Gastrocnemius medialis (tissue), 4 donors: ENCODE measurements around the gene TGFB1. TPM values are rescaled to one million over a fixed set of nuclear protein-coding genes. Genes with fewer than 3 reads are reported as not detected.

Experiments used
- ATAC-seq, 2 donors: fragments of 150-250 bp; one replicate each; pipeline ENCODE4 v1.9.1; 2016
- DNase-seq, 2 donors: peaks; one replicate each; pipeline ENCODE4 v3.0.0-alpha.2; 2019
- H3K27ac ChIP-seq, 4 donors: fragments of 200-600 bp; sonication (generic); 1 replicate in 1 of 4; 2 replicates in 3 of 4; pipeline ENCODE4 v1.5.1; 2016 to 2018; ENCODE audit warnings: mild to moderate bottlenecking in 2 of 4, moderate library complexity in 1 of 4
- H3K27me3 ChIP-seq, 3 donors: fragments of 200-600 bp; sonication (generic) in 2 of 3; 1 replicate in 1 of 3; 2 replicates in 2 of 3; pipeline versions ENCODE4 v1.5.1 to v1.6.0; 2016 to 2019; ENCODE audit warnings: mild to moderate bottlenecking in 1 of 3, moderate library complexity in 1 of 3
- H3K36me3 ChIP-seq, 2 donors: fragments of 200-600 bp; sonication (generic) in 1 of 2; one replicate each; pipeline ENCODE4 v1.5.1; 2017 to 2018
- H3K4me1 ChIP-seq, 2 donors: fragments of 200-600 bp; sonication (generic) in 1 of 2; one replicate each; pipeline ENCODE4 v1.5.1; 2016 to 2017; ENCODE audit warnings: mild to moderate bottlenecking in 2 of 2
- H3K4me3 ChIP-seq, 4 donors: fragments of 200-600 bp; sonication (generic) in 3 of 4; 1 replicate in 1 of 4; 2 replicates in 3 of 4; pipeline ENCODE4 v1.5.1; 2016 to 2019; ENCODE audit warnings: mild to moderate bottlenecking in 2 of 4
- H3K9me3 ChIP-seq, 3 donors: fragments of 200-600 bp; sonication (generic) in 2 of 3; 1 replicate in 1 of 3; 2 replicates in 2 of 3; pipeline ENCODE4 v1.5.1; 2016 to 2019
- CTCF ChIP-seq, 5 experiments: fragments of 450-650 bp in 3 of 5; fragments of 200-600 bp in 2 of 5; sonication (generic) in 2 of 5; IDR thresholded peaks in 4 of 5; conservative IDR thresholded peaks in 1 of 5; 1 replicate in 4 of 5; 2 replicates in 1 of 5; pipeline ENCODE4 v1.5.1; 2016 to 2019; ENCODE audit warnings: antibody characterized with exemption in 5 of 5, mild to moderate bottlenecking in 3 of 5, moderate library complexity in 3 of 5
- POLR2A ChIP-seq, 2 donors: fragments of 450-650 bp; IDR thresholded peaks; one replicate each; pipeline ENCODE4 v1.6.1; 2017; ENCODE audit warnings: antibody characterized with exemption in 2 of 2, mild to moderate bottlenecking in 2 of 2, moderate library complexity in 2 of 2
- in situ Hi-C, 4 donors: fragments of 200-750 bp; cut with MboI; loops; one replicate each; pipeline versions ENCODE4 v1.15.0 to v1.8.0; 2017; ENCODE audit warnings: low sequenced_read_pairs in 4 of 4
- intact Hi-C: fragments of 100-400 bp; cut with DNase I; formaldehyde crosslinking; loops from one replicate; pipeline ENCODE4 v1.15.1; 2023; ENCODE audit warnings: low total_unique reads
- total RNA-seq, 4 donors: library from RNA; depleted of rRNA; stranded (reverse); fragments of >200 nt; gene quantifications; one replicate each; pipeline versions ENCODE4 v1.1.0 to v1.2.3, GENCODE V29; 2016

Gene TGFB1
- 1 to 10 TPM; 1.9 to 5.2 (median 4.9) TPM for total RNA-seq

DNA sequence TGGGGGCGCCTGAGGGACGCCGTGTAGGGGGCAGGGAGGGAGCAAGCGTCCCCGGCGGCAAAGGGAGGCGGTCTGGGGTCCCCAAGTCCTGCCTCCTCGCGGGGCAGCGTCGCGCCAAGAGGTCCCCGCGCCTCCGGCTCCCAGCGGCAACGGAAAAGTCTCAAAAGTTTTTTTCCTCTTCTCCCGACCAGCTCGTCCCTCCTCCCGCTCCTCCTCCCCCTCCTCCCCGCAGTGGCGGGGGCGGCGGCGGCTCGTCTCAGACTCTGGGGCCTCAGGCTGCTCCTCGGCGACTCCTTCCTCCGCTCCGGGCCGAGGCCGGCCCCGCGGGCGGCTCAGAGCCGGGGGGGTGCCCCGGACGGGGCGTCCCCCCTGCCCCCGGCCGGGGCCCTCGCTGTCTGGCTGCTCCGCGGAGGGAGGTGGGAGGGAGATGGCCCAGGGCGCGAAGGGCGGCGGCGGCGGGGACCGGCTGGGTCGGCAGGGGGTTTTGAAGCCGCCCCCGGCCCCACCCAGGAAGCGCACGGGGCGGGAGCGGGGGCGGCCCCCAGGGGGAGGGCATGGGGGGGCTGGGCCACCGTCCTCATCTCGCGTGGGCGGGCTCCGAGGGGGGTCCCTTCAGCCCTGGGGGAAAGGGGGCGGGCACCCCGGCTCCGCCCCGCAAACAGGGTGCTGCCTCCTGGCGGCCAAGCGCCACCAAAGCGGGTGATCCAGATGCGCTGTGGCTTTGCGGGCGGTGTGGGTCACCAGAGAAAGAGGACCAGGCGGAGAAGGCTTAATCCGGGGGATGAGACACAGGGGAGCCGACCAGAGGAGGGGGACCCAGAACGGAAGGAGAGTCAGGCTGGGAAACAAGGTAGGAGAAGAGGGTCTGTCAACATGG is at the start of gene TGFB1:
TSS of gene TGFB1 (minus strand) at position 457 of the 877 bp plus-strand sequence. CDS start 878 bp downstream, outside the sequence.
- H3K9me3 ChIP-seq, result no peaks in the 10 kb centered on the region
- peaks cover 27 to 48% (median 45%) of the 10 kb centered on the region in 3 donors for H3K27me3 ChIP-seq
- ATAC-seq, result peak; percentile 50 to 56
- intact Hi-C loops (loop anchor here (2.0 to 5.0 kb wide), 2 partner anchors 27 to 151 kb away; no protein-coding TSS in a partner anchor), in situ Hi-C loops (no loop called here)
- peak within 1 kb of the TSS; percentile 67 to 76 (median 73) for H3K4me3 ChIP-seq
- TF ChIP-seq CTCF (IDR thresholded peaks at IDR 0.05 in 4 of 5, conservative IDR thresholded peaks at IDR 0.05 in 1 of 5) (peak; percentile 37 to 80 (median 77)), POLR2A (IDR thresholded peaks at IDR 0.05) (peak; percentile 40 to 58)
- H3K4me1 ChIP-seq, result peaks cover 0 to 32% of the 10 kb centered on the region in 2 donors
- peak; percentile 63 for DNase-seq
- H3K36me3 ChIP-seq, result no peaks in the 10 kb centered on the region
- peak within 1 kb of the TSS; percentile 75 to 80 (median 80) for H3K27ac ChIP-seq

DNA sequence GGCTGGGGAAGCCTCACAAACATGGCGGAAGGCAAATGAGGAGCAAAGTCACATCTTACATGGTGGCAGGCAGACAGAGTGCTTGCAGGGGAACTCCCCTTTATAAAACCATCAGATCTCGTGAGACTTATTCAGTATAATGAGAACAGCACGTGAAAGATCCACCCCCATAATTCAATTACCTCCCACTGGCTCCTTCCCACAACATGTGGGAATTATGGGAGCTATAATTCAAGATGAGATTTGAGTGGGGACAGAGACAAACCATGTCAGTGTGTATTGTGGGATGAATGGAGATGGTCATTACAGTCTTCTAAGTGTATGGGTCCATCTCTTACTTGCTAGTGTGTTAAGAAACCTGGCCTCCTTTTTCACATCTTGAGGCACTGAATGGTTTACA is 48.3 kb upstream of the TGFB1 start:
- no peak overlapping the region for H3K4me3 ChIP-seq
- no peaks in the 10 kb centered on the region for H3K36me3 ChIP-seq
- peak overlapping the region in 2 of 4 donors; percentile 3 to 49 for H3K27ac ChIP-seq
- ATAC-seq (no peak), DNase-seq (no peak)
- intact Hi-C loops, result no loop called here
- TF ChIP-seq POLR2A (IDR thresholded peaks at IDR 0.05) (no peak), CTCF (IDR thresholded peaks at IDR 0.05 in 4 of 5, conservative IDR thresholded peaks at IDR 0.05 in 1 of 5) (no peak)
- in situ Hi-C loops, result no loop called here
- no peaks in the 10 kb centered on the region for H3K9me3 ChIP-seq
- peaks cover 27% of the 10 kb centered on the region in 2 donors for H3K4me1 ChIP-seq
- H3K27me3 ChIP-seq, result no peaks in the 10 kb centered on the region

- in situ Hi-C loops, result no loop called here
- no peak for TF ChIP-seq CTCF (IDR thresholded peaks at IDR 0.05 in 4 of 5, conservative IDR thresholded peaks at IDR 0.05 in 1 of 5)
- no peak for TF ChIP-seq POLR2A (IDR thresholded peaks at IDR 0.05)
- no peak overlapping the region for H3K4me3 ChIP-seq
- H3K4me1 ChIP-seq, result peaks cover 28 to 32% of the 10 kb centered on the region in 2 donors
- intact Hi-C loops, result no loop called here
- H3K27me3 ChIP-seq, result no peaks in the 10 kb centered on the region
- no peak for ATAC-seq
- DNase-seq, result no peak
- no peaks in the 10 kb centered on the region for H3K36me3 ChIP-seq
- peak overlapping the region in 2 of 4 donors; percentile 3 to 49 for H3K27ac ChIP-seq
- no peaks in the 10 kb centered on the region for H3K9me3 ChIP-seq
These were observed 47.8 kb upstream of the TGFB1 start for GRCh38 chr19:41401483-41401882.

DNA sequence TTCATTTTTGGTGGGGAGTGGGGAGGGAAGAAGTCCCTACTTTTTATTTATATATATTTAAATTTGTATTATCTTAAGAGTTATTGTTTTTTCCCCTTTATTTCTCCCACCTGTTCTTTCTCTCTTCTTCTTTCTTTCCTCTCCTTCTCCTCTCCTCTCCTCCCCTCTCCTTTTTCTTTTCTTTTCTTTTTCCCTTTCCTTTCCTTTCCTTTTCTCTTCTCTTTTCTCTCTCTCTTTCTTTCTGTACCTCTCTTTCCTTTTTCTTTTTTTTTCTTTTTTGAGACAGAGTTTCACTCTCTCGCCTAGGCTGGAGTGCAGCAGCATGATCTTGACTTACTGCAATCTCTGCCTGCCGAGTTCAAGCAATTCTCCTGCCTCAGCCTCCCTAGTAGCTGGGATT is 45.8 kb upstream of the TGFB1 start:
- Histone ChIP-seq H3K27ac (no peak overlapping the region), H3K4me3 (no peak overlapping the region), H3K27me3 (no peaks in the 10 kb centered on the region), H3K9me3 (no peaks in the 10 kb centered on the region), H3K36me3 (no peaks in the 10 kb centered on the region), H3K4me1 (peaks cover 33 to 35% of the 10 kb centered on the region in 2 donors)
- TF ChIP-seq POLR2A (IDR thresholded peaks at IDR 0.05), result no peak
- TF ChIP-seq CTCF (IDR thresholded peaks at IDR 0.05 in 4 of 5, conservative IDR thresholded peaks at IDR 0.05 in 1 of 5), result no peak
- DNase-seq (no peak), ATAC-seq (no peak)
- intact Hi-C loops, result loop anchor here (2.0 kb wide), 1 partner anchor 15 kb away; no protein-coding TSS in a partner anchor
- in situ Hi-C loops, result no loop called here
